GM19438 (cell line): ENCODE results near the gene RABL2B.

ENCODE experiments used
- ATAC-seq: cut with Tn5 transposase; IDR thresholded peaks from one replicate; pipeline ENCODE4 v1.9.1; 2021; ENCODE audit warnings: low read depth; ENCODE audit not compliant: unreplicated experiment

The RABL2B gene

DNA sequence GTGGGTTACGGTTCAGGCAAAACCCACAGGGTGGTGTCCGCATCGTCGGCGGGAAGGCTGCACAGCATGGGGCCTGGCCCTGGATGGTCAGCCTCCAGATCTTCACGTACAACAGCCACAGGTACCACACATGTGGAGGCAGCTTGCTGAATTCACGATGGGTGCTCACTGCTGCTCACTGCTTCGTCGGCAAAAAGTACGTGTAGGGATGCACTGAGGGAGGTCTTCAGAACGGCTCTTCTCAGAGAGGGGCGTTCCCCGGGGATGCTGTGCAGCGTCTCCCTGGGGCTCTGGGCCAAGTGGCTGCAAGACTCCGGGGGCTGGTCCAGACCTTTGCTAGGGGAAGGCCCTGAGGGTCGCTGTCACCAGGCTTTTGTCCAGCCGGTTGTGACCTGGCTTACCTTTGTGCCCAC is 44.2 kb downstream of the RABL2B start:
- no peak for ATAC-seq

- ATAC-seq: no peak
Measured at GRCh38 chr22:50738649-50739227, 44.7 kb downstream of the RABL2B start.

- ATAC-seq: no peak
Measured at GRCh38 chr22:50737728-50738648, 45.4 kb downstream of the RABL2B start, which contains the start of gene ACR. TSS of gene ACR (plus strand) at chr22:50738204. CDS start at chr22:50738236, 32 bp downstream.

- no peak for ATAC-seq
Measured at GRCh38 chr22:50735739-50736030, 47.8 kb downstream of the RABL2B start.

- no peak for ATAC-seq
Measured at GRCh38 chr22:50734986-50735738, 48.3 kb downstream of the RABL2B start.

DNA sequence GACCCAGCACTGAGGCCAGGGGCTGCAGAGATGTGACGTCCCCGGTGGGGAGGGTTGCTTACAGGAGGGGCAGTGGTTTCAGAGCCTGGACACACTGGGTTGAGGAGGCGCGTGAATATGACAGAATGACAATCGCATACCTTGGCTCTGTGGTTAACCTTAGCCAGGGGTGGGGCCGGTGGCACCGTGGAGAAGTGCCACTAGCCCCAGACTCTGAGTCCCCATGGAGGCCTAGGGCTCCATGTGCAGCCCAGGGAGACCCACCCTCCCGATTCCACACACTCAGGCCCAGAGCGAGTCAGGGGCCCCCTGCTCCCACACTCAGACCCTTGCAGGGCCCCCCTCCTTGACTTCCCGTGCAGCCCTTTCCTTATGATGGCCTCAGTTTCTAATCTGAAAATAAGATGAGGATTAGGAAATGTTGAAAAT is 49.1 kb downstream of the RABL2B start:
- no peak for ATAC-seq

DNA sequence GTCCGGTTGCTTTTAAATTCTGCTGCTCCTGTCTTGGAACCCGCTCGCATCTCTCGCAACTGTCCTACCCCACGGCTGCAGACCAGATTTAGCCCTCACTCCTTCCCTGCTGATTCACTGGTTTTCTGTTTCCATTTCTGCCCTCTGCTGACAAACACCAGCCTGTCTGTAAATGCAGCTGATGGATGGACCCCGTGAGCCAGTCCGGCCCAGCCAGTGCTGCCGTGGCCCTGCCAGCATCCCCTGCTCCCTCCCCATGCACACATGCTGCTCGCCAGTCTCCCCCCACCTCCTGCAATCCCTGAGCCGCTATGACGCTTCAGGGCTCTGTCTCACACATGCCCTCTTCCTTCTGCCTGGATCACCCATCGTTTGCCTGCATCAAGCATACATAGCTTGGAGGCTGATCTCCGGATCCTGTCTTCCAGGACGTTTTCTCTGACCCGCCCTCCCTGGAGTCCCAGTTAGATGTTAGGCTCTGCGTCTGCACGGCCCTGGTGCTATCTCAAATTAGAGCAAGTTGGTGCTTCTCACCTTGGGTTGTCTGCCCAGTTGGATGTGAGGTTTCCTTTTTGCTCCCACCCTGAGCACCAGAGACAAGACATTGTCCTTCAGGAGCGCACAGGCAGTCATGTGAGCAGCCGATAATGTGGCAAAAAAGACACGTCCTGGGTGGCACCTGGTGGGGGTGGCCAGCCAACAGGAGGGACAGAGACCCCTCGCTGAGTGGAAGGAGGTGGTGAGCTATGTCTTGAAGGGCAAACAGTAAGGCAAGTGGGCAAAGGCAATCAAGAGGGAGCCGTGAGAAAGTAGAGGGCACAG is 49.7 kb downstream of the RABL2B start:
- ATAC-seq: no peak

DNA sequence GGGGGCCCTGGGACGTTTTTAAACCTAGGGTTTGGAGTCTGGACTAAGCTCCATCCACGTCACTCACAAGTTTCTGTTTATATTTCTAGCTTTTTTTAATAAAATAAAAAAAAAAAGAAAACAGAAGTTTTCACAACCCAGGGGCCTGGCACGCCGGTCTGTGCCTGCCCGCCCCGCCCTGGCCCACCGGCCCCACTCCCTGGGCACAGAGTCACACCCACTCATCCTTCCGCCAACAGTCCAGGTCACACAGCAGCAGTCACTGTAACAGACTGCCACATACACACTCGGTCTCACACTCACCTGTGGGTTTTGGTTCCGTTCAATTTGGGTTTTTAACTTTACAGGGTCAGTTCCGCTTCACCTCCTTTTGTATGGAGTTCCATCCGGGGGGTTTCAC is 50.8 kb downstream of the RABL2B start:
- ATAC-seq: no peak

DNA sequence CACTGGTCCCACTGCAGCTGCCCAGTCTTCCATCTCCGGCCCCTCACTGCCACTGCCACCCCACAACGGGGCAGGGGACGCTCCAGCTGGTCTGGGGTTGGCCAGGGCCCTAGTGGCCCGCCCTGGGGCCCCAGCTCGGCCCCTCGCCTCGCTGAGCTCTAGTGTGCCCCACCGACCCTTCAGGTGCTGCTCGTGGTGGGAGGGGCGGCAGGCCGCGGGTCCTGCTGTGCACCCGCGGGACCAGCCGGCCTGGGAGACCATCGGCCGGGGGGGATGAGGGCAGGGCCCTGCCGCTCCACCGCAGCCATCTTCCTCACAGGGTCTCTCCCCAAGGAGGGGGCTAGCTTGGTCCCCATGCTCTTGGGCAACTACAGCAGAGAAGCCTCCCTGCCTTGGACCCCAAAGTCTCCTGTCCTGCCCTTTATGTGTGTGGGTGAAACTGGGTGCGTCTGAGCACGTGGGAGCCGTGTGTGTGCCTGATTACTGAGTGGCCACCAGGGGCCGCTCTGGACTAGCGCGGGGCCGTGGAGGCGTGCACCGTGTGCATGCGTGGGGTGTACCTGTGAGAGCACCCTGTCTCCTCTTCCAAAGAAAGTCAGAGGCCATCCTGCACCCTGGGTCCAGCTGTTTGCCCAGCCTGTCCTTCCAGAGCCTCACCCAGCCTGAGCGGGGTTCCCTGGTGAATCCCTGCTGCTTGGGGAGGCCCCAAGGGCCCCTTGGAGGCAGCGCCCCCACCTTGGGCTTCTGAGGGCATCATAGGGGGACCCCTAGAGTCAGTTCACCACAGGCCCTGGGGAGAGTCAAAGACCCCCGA is 51.4 kb downstream of the RABL2B start:
- no peak for ATAC-seq

DNA sequence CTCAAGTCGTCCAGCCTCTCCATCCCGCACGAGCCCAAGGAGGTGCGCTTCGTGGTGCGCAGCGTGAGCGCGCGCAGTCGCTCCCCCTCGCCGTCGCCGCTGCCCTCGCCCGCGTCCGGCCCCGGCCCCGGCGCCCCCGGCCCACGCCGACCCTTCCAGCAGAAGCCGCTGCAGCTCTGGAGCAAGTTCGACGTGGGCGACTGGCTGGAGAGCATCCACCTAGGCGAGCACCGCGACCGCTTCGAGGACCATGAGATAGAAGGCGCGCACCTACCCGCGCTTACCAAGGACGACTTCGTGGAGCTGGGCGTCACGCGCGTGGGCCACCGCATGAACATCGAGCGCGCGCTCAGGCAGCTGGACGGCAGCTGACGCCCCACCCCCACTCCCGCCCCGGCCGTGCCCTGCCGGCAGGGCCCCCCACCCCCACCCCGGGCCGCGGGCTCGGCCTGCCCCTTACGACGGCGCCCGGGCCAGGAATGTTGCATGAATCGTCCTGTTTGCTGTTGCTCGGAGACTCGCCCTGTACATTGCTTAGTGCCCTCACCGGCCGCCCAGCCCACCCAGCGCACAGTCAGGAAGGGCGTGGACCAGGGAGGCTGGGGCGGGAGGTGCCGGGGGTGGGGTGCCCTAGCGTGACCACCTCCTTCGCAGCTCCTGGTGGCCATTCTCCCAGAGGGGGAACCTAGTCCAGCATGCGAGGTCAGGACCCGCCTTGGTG is 52.3 kb downstream of the RABL2B start:
- ATAC-seq: no peak

GRCh38 chr22:50730013-50730891 is 53.2 kb downstream of the RABL2B start:
- no peak for ATAC-seq

DNA sequence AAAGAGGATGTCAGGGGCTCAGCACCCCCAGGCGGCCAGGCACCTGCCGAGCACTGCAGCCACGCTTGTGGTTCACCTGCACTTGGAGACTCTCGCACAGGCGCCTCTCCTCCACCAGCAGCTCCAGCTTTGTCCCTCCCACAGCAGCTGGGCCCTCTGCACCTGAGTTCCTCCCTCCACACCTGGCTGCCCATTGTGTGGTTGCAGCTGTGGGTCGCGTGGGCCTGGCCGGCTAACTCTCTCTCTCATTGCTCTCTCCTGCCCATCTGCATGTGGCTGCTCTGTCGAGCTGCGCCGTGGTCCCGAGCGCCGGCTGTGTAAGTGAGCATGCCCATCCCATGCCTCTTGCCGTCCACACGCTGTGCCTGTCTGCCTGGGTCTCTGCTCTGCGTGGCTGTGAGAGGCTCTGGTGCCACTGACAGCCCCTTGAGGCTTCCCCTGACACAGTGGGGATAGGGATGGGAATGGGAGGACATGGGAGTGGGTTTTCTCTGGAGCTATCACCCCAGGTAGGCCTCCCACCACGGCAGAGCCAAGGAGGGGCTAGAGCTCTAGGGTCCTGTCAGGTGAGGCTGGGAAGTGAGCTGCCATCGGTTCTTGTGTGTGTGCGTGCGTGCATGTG is 53.9 kb downstream of the RABL2B start:
- ATAC-seq: no peak

DNA sequence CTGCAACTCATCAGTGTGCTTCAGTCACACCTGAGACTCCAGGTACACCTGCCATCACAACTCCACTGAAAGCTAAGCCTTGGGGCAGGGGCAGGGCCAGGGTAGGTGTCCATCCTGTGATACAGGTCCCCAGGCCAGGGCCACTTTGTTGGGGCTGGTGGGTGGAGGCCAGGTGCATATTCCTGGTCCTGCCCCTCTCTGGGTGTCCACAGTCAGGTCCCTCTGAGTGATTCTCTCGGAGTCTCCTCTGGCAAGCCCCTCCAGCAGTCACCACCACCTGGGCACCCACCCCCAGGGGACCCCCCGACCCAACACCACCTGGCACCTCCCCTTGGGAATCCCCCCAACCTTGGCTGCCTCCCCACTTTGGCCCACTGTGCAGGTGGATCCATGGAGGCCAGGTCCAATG is 54.9 kb downstream of the RABL2B start:
- ATAC-seq: no peak

- no peak for ATAC-seq
Measured at GRCh38 chr22:50727678-50728522, 55.5 kb downstream of the RABL2B start.

- ATAC-seq: no peak
Measured at GRCh38 chr22:50726643-50727340, 56.6 kb downstream of the RABL2B start.

GRCh38 chr22:50725597-50725996 is 57.8 kb downstream of the RABL2B start:
- ATAC-seq: no peak
